Measurements from ENCODE around the gene KIAA0825.

GRCh38 chr5:94517490-94518488 is 100.6 kb downstream of the KIAA0825 start:
- no peak for TF ChIP-seq CTCF (conservative IDR thresholded peaks at IDR 0.05 in 1 of 2, IDR thresholded peaks at IDR 0.05 in 1 of 2; ENCODE audit: extremely low read depth in 1 of 2, insufficient read depth in 1 of 2, low read depth in 1 of 2, low read length in 2 of 2)
- TF ChIP-seq EZH2 (IDR thresholded peaks at IDR 0.05; ENCODE audit: borderline replicate concordance, low read length), result no peak
